GM12878 (cell line): Measurements from ENCODE around the gene NPFFR2. TPM values are rescaled to one million over a fixed set of nuclear protein-coding genes. Genes with fewer than 3 reads are reported as not detected.
A peak's percentile ranks its signal among the peaks of the same experiment; 100 is the strongest.

ENCODE experiments used
- ATAC-seq: fragments of 200-7000 bp; cut with Tn5 transposase; 3 replicates; pipeline ENCODE4 v1.9.1; 2020; ENCODE audit warnings: mild to moderate bottlenecking, moderate library complexity
- BruUV-seq: library from RNA; stranded (reverse); fragments of 400-500 nt; replicated peaks from 2 replicates; lab custom pipeline; 2021; lab: Mats Ljungman, UMichigan
- CTCF ChIA-PET: fragments of 300-600 bp; sonication (Branson Sonifier 250); formaldehyde crosslinking; extraction: SDS; loops from one replicate; lab custom pipeline; 2021; ENCODE audit warnings: inconsistent platforms; lab: Yijun Ruan, JAX
- POLR2A ChIA-PET: fragments of 350-600 bp; formaldehyde crosslinking; extraction: SDS; loops from one replicate; lab custom pipeline; 2021; ENCODE audit warnings: inconsistent platforms; lab: Charles Lee
- RAD21 ChIA-PET: fragments of 300-600 bp; sonication (Branson Sonifier 250); formaldehyde crosslinking; loops from one replicate; lab custom pipeline; 2023; ENCODE audit warnings: antibody characterized with exemption; ENCODE audit not compliant: unreplicated experiment; lab: Charles Lee
- SMC1A ChIA-PET: fragments of 300-600 bp; sonication (Branson Sonifier 250); formaldehyde crosslinking; loops from one replicate; lab custom pipeline; 2023; ENCODE audit not compliant: unreplicated experiment, uncharacterized antibody; lab: Charles Lee
- DNase-seq: peaks from one replicate; pipeline ENCODE4 v3.0.0-alpha.2; 2011; ENCODE audit warnings: low read depth, low spot score
- FAIRE-seq: peaks from 3 replicates; lab custom pipeline; 2011; peaks lifted over from hg19 to GRCh38; lab: Jason Lieb, UNC
- H2AFZ ChIP-seq: 2 replicates; pipeline ENCODE4 v1.6.0; 2011; ENCODE audit warnings: low read depth, low read length, control low read depth; ENCODE audit not compliant: control insufficient read depth
- H3K27ac ChIP-seq: 2 replicates; pipeline ENCODE4 v1.5.1; 2011; ENCODE audit warnings: control low read depth; ENCODE audit not compliant: control insufficient read depth, insufficient read depth
- H3K27me3 ChIP-seq, 2 experiments: replicated peaks in 1 of 2; 2 replicates each; pipeline versions ENCODE4 v1.6.0 to v1.6.1; 2011; ENCODE audit warnings: low read length in 1 of 2; ENCODE audit not compliant: control insufficient read depth in 2 of 2, insufficient read depth in 2 of 2
- H3K36me3 ChIP-seq, 2 experiments: 2 replicates each; pipeline ENCODE4 v1.5.1; 2011; ENCODE audit warnings: low read length in 1 of 2; ENCODE audit not compliant: control insufficient read depth in 2 of 2, insufficient read depth in 2 of 2
- H3K4me1 ChIP-seq: 2 replicates; pipeline ENCODE4 v1.6.1; 2011; ENCODE audit warnings: mild to moderate bottlenecking, low read length, moderate library complexity, mixed read lengths; ENCODE audit not compliant: control insufficient read depth, insufficient read depth
- H3K4me2 ChIP-seq: 2 replicates; pipeline ENCODE4 v1.6.0; 2011; ENCODE audit warnings: control low read depth; ENCODE audit not compliant: control insufficient read depth, insufficient read depth
- H3K4me3 ChIP-seq: fragments of 200-600 bp; sonication (generic); 2 replicates; pipeline ENCODE4 v1.5.1; 2016
- H3K79me2 ChIP-seq: 2 replicates; pipeline ENCODE4 v1.6.0; 2011; ENCODE audit warnings: low read length; ENCODE audit not compliant: control insufficient read depth, insufficient read depth
- H3K9ac ChIP-seq: 2 replicates; pipeline ENCODE4 v1.8.0; 2011; ENCODE audit warnings: low read length, control low read depth, mixed read lengths; ENCODE audit not compliant: control insufficient read depth, insufficient read depth
- H3K9me3 ChIP-seq: replicated peaks from 3 replicates; pipeline ENCODE4 v1.5.1; 2011; ENCODE audit warnings: mild to moderate bottlenecking, low read length; ENCODE audit not compliant: control insufficient read depth, insufficient read depth
- H4K20me1 ChIP-seq: 2 replicates; pipeline ENCODE4 v1.6.0; 2011; ENCODE audit not compliant: control insufficient read depth, insufficient read depth
- BMI1 ChIP-seq: fragments of 450-650 bp; IDR thresholded peaks from 2 replicates; pipeline ENCODE4 v1.6.1; 2016; ENCODE audit warnings: mild to moderate bottlenecking, moderate library complexity, borderline replicate concordance
- CBFB ChIP-seq: IDR thresholded peaks from 2 replicates; pipeline ENCODE4 v1.6.1; 2016; ENCODE audit warnings: antibody characterized with exemption, low read depth
- ELK1 ChIP-seq: IDR thresholded peaks from 2 replicates; pipeline ENCODE4 v1.6.1; 2012; ENCODE audit warnings: low read depth, low read length, improper control_type of control experiment
- HDAC2 ChIP-seq: fragments of 200-600 bp; sonication (generic); IDR thresholded peaks from 2 replicates; pipeline ENCODE4 v1.6.1; 2017
- IRF4 ChIP-seq: IDR thresholded peaks from 2 replicates; pipeline ENCODE4 v1.6.1; 2011; ENCODE audit warnings: low read depth, low read length
- KDM1A ChIP-seq: fragments of 200-600 bp; sonication (generic); IDR thresholded peaks from 2 replicates; pipeline ENCODE4 v1.6.1; 2016; ENCODE audit warnings: borderline replicate concordance
- NR2C1 ChIP-seq: fragments of 450-650 bp; IDR thresholded peaks from 2 replicates; pipeline ENCODE4 v1.6.1; 2017; ENCODE audit warnings: antibody characterized with exemption, mild to moderate bottlenecking, moderate library complexity
- NR2C2 ChIP-seq: IDR thresholded peaks from 2 replicates; pipeline ENCODE4 v1.6.1; 2011; ENCODE audit warnings: borderline replicate concordance, low read depth; ENCODE audit not compliant: control insufficient read depth, insufficient read length
- RB1 ChIP-seq: fragments of 450-650 bp; formaldehyde crosslinking; IDR thresholded peaks from 2 replicates; pipeline ENCODE4 v1.6.1; 2017; ENCODE audit warnings: mild to moderate bottlenecking, borderline replicate concordance
- RUNX3 ChIP-seq: IDR thresholded peaks from 2 replicates; pipeline ENCODE4 v1.6.1; 2012; ENCODE audit warnings: low read length, inconsistent platforms
- SIN3A ChIP-seq: IDR thresholded peaks from 2 replicates; pipeline ENCODE4 v1.6.1; 2012; ENCODE audit warnings: low read depth, low read length, improper control_type of control experiment
- SKIL ChIP-seq: fragments of 450-650 bp; IDR thresholded peaks from 2 replicates; pipeline ENCODE4 v1.6.1; 2017; ENCODE audit warnings: mild to moderate bottlenecking, low read depth, inconsistent platforms; ENCODE audit not compliant: poor library complexity, severe bottlenecking
- TCF12 ChIP-seq: IDR thresholded peaks from 2 replicates; pipeline ENCODE4 v1.6.1; 2011; ENCODE audit warnings: low read depth, mild to moderate bottlenecking, low read length
- USF2 ChIP-seq: IDR thresholded peaks from 2 replicates; pipeline ENCODE4 v1.6.1; 2011; ENCODE audit warnings: low read depth, low read length, improper control_type of control experiment, borderline replicate concordance
- WGBS: methylation state at CpG from one replicate; pipeline ENCODE4 v1.1.6; 2016; ENCODE audit warnings: low lambda C conversion rate; ENCODE audit not compliant: insufficient replicate concordance, insufficient coverage; ENCODE audit errors: missing lambda C conversion rate; 5-methylcytosine and 5-hydroxymethylcytosine counted together
- in situ Hi-C: fragments of 300-500 bp; cut with MboI; formaldehyde crosslinking; loops from 9 replicates; pipeline ENCODE4 v1.14.3; 2018; ENCODE audit warnings: mixed read lengths
- intact Hi-C: fragments of 100-400 bp; cut with micrococcal nuclease; formaldehyde crosslinking; loops from one replicate; pipeline ENCODE4 v1.14.2; 2022; ENCODE audit not compliant: unreplicated experiment
- polyA plus RNA-seq, 11 experiments: library from polyadenylated mRNA; depleted of rRNA in 4 of 11; unstranded in 6 of 11; stranded (reverse) in 5 of 11; fragments of >200 nt; fragmentation: Nextera tagmentation in 4 of 11; fragmentation: Illumina TruSeq in 1 of 11; extraction: Ambion mirVana in 4 of 11; extraction: Trizol in 1 of 11; gene quantifications; 1 replicate in 1 of 11; 2 replicates in 10 of 11; pipeline versions ENCODE4 v1.2.1 to v1.2.3, GENCODE V29; 2011 to 2016; ENCODE audit warnings: inconsistent platforms in 2 of 11, missing spikeins in 2 of 11, low read depth in 1 of 11
- total RNA-seq, 4 experiments: library from RNA; depleted of rRNA in 3 of 4; stranded (reverse); fragments of >200 nt in 3 of 4; fragmentation: Illumina TruSeq in 1 of 4; extraction: Trizol in 1 of 4; gene quantifications; 2 replicates each; pipeline versions ENCODE4 v1.2.1 to v1.2.3, GENCODE V29; 2013 to 2021

The NPFFR2 gene
- total and polyA plus RNA-seq, 10 of the 15 experiments (the other 5 are each of a cell fraction or from before 2014, with no cell fraction given), result not detected

- FAIRE-seq, result no peak
- BruUV-seq, result no TSS peak
These were observed 23.8 kb downstream of the NPFFR2 start for GRCh38 chr4:72055566-72055965.

GRCh38 chr4:72063726-72064125, 31.9 kb downstream of the NPFFR2 start:
- no TSS peak for BruUV-seq
- SMC1A ChIA-PET, result no interaction called here
- DNase-seq (no peak), FAIRE-seq (peak; percentile 47), ATAC-seq (no peak)
- POLR2A ChIA-PET, result no interaction called here
- CTCF ChIA-PET, result no interaction called here
- in situ Hi-C loops (no loop called here), intact Hi-C loops (no loop called here)
- no peaks in the 10 kb centered on the region for H4K20me1 ChIP-seq
- no peak overlapping the region for H3K4me2 ChIP-seq
- no peaks in the 10 kb centered on the region for H3K27me3 ChIP-seq
- H2AFZ ChIP-seq, result no peak overlapping the region
- H3K79me2 ChIP-seq, result no peaks in the 10 kb centered on the region
- RAD21 ChIA-PET, result no interaction called here
- no peaks in the 10 kb centered on the region for H3K9me3 ChIP-seq
- WGBS, result 42% methylated on average over 2 of the region's 2 CpGs
- H3K36me3 ChIP-seq, result no peaks in the 10 kb centered on the region
- no peak overlapping the region for H3K9ac ChIP-seq
- H3K4me1 ChIP-seq, result no peaks in the 10 kb centered on the region
- H3K4me3 ChIP-seq, result no peak overlapping the region
- H3K27ac ChIP-seq, result no peak overlapping the region
- TF ChIP-seq CBFB (no peak), SKIL (no peak), BMI1 (no peak), TCF12 (no peak), RB1 (no peak), HDAC2 (no peak), ELK1 (no peak), NR2C2 (no peak), RUNX3 (no peak), NR2C1 (no peak), USF2 (no peak)

More at GRCh38 chr4:72055566-72055965, 23.8 kb downstream of the NPFFR2 start:
- RAD21 ChIA-PET, result interaction anchor here (0.8 kb wide), 1 partner anchor 18 kb away, joined by 4 read pairs; no protein-coding TSS in a partner anchor
- H3K79me2 ChIP-seq, result no peaks in the 10 kb centered on the region
- TF ChIP-seq IRF4, result no peak
- TF ChIP-seq SIN3A, result no peak
- TF ChIP-seq KDM1A, result no peak
- no peak for ATAC-seq
- H3K36me3 ChIP-seq, result no peaks in the 10 kb centered on the region
- no peaks in the 10 kb centered on the region for H3K4me1 ChIP-seq
- no peaks in the 10 kb centered on the region for H4K20me1 ChIP-seq
- no peaks in the 10 kb centered on the region for H3K27me3 ChIP-seq
- in situ Hi-C loops, result no loop called here
- H3K9me3 ChIP-seq, result no peaks in the 10 kb centered on the region
- CTCF ChIA-PET, result interaction anchor here (0.6 kb wide), 1 partner anchor 296 kb away, joined by 3 read pairs; no protein-coding TSS in a partner anchor
- H2AFZ ChIP-seq, result no peak overlapping the region
- no peak overlapping the region for H3K4me3 ChIP-seq
- SMC1A ChIA-PET, result interaction anchor here (0.7 to 1.2 kb wide), 2 partner anchors 9 to 13 kb away, joined by 3 to 4 read pairs; no protein-coding TSS in a partner anchor
- no peak overlapping the region for H3K9ac ChIP-seq
- no peak for DNase-seq
- H3K27ac ChIP-seq, result no peak overlapping the region
- POLR2A ChIA-PET, result no interaction called here
- no peak overlapping the region for H3K4me2 ChIP-seq
- intact Hi-C loops, result no loop called here
